ENCODE measurements around the gene TMEM220. TPM values are rescaled to one million over a fixed set of nuclear protein-coding genes. Genes with fewer than 3 reads are reported as not detected.

The TMEM220 gene
- polyA plus RNA-seq, 1 of the 3 experiments (the other 2 are of a cell fraction), result 2.7 TPM

DNA sequence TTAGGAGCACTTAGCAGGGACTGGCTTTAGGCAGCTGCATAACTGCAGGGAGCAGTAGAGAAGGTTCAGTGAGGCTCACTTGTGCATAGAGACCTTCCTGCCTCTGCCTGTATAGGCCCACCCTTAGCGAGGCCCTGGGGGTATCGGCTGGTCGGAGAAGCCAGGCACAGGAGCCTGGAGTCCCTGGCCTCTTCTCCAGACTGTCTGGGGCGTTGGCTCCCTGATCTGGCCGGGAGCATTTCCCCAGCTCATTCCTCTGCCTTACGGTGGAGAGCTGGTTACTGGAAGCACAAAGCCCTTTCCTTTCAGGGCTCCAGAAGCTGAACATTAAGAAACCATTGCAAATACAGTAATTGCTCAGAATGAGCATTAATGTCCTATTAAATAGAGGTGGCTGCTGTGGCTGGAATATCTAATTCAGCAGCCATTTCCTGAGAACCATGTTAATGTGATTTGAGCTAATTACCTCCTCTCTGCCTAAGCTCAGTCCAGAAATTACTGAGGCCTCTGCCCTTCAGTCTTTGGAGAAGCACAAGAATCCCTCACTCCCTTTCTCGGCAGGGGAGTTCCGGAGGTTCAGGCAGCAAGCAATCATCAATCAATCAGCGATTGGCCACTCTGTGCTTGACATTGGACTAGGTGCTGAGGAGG is 18.8 kb upstream of the TMEM220 start:
- ChIA-PET CTCF (interaction anchor here (0.8 to 5.2 kb wide), 5 partner anchors 9 to 103 kb away, joined by 3 to 50 read pairs (median 3); no protein-coding TSS in a partner anchor), POLR2A (interaction anchor here (0.6 to 1.2 kb wide), 2 partner anchors 19 to 1303 kb away, joined by 3 read pairs; partner anchors contain the start of gene TMEM220)
- Histone ChIP-seq H2AFZ (ENCODE audit: low read depth) (no peak overlapping the region), H3K4me2 (no peak overlapping the region), H3K9me3 (no peaks in the 10 kb centered on the region), H3K9ac (no peak overlapping the region), H3F3A (replicated peaks; ENCODE audit: insufficient read depth) (no peaks in the 10 kb centered on the region), H3K27ac (ENCODE audit: low read depth in 2 of 2, low read length in 1 of 2) (peak overlapping the region in 1 of 2 experiments; percentile 97; a peak in 2 of 4 replicates), H3K4me1 (ENCODE audit: control insufficient read depth in 1 of 2, insufficient read depth in 2 of 2, low read depth in 1 of 2, low read length in 1 of 2) (peaks cover 0 to 56% of the 10 kb centered on the region in 2 experiments; a peak in 2 of 4 replicates), H3K36me3 (replicated peaks in 1 of 2; ENCODE audit: control insufficient read depth in 1 of 2, insufficient read depth in 2 of 2, low read length in 1 of 2) (no peaks in the 10 kb centered on the region), H3K4me3 (ENCODE audit: low read depth in 2 of 2, low read length in 1 of 2) (no peak overlapping the region), H3K9me2 (no peaks in the 10 kb centered on the region), H3K79me2 (ENCODE audit: insufficient read depth) (no peaks in the 10 kb centered on the region), H4K20me1 (ENCODE audit: insufficient read depth) (no peaks in the 10 kb centered on the region), H3K27me3 (ENCODE audit: insufficient read depth) (no peaks in the 10 kb centered on the region; the same call in 1 of the 2 replicates)
- peak; percentile 50 for DNase-seq
- TF ChIP-seq EP300 (IDR thresholded peaks at IDR 0.05; ENCODE audit: borderline replicate concordance in 1 of 2, low read depth in 1 of 2, low read length in 1 of 2) (peak in 1 of 2 experiments; percentile 51; a peak in 1 of 4 replicates), RCOR1 (IDR thresholded peaks at IDR 0.05; ENCODE audit: low read length) (0 out of 2 replicates have a peak, but pooled peaks have one; percentile 64), JUND (IDR thresholded peaks at IDR 0.05) (no peak)
- WGBS (ENCODE audit: low lambda C conversion rate), result 5% methylated on average over 8 of the region's 9 CpGs

- Histone ChIP-seq H3F3A (replicated peaks; ENCODE audit: insufficient read depth) (no peaks in the 10 kb centered on the region), H3K9me2 (no peaks in the 10 kb centered on the region), H3K27ac (ENCODE audit: low read depth in 2 of 2, low read length in 1 of 2) (no peak overlapping the region; a peak in 1 of 4 replicates), H3K79me2 (ENCODE audit: insufficient read depth) (no peaks in the 10 kb centered on the region), H3K4me3 (ENCODE audit: low read depth in 2 of 2, low read length in 1 of 2) (no peak overlapping the region), H3K36me3 (replicated peaks in 1 of 2; ENCODE audit: control insufficient read depth in 1 of 2, insufficient read depth in 2 of 2, low read length in 1 of 2) (no peaks in the 10 kb centered on the region), H3K9ac (no peak overlapping the region), H4K20me1 (ENCODE audit: insufficient read depth) (no peaks in the 10 kb centered on the region), H3K27me3 (ENCODE audit: insufficient read depth) (no peaks in the 10 kb centered on the region; the same call in 1 of the 2 replicates), H3K4me1 (ENCODE audit: control insufficient read depth in 1 of 2, insufficient read depth in 2 of 2, low read depth in 1 of 2, low read length in 1 of 2) (peaks cover 0 to 41% of the 10 kb centered on the region in 2 experiments; a peak in 2 of 4 replicates), H3K4me2 (no peak overlapping the region), H3K9me3 (no peaks in the 10 kb centered on the region), H2AFZ (ENCODE audit: low read depth) (no peak overlapping the region)
- no peak for DNase-seq
- TF ChIP-seq FOSL2 (IDR thresholded peaks at IDR 0.05; ENCODE audit: borderline replicate concordance, low read depth) (no peak), USF2 (IDR thresholded peaks at IDR 0.05; ENCODE audit: borderline replicate concordance, low read depth, low read length) (no peak), FOXM1 (IDR thresholded peaks at IDR 0.05; ENCODE audit: low read depth) (no peak), TCF12 (IDR thresholded peaks at IDR 0.05) (no peak), PBX3 (IDR thresholded peaks at IDR 0.05) (no peak), TEAD4 (IDR thresholded peaks at IDR 0.05; ENCODE audit: borderline replicate concordance, insufficient read depth) (no peak), NRF1 (IDR thresholded peaks at IDR 0.05; ENCODE audit: low read depth, low read length) (no peak), EP300 (IDR thresholded peaks at IDR 0.05; ENCODE audit: borderline replicate concordance in 1 of 2, low read depth in 1 of 2, low read length in 1 of 2) (no peak), ELF1 (IDR thresholded peaks at IDR 0.05) (no peak), SMC3 (IDR thresholded peaks at IDR 0.05; ENCODE audit: low read depth, low read length) (no peak)
- TF ChIP-seq, protein P1, sequence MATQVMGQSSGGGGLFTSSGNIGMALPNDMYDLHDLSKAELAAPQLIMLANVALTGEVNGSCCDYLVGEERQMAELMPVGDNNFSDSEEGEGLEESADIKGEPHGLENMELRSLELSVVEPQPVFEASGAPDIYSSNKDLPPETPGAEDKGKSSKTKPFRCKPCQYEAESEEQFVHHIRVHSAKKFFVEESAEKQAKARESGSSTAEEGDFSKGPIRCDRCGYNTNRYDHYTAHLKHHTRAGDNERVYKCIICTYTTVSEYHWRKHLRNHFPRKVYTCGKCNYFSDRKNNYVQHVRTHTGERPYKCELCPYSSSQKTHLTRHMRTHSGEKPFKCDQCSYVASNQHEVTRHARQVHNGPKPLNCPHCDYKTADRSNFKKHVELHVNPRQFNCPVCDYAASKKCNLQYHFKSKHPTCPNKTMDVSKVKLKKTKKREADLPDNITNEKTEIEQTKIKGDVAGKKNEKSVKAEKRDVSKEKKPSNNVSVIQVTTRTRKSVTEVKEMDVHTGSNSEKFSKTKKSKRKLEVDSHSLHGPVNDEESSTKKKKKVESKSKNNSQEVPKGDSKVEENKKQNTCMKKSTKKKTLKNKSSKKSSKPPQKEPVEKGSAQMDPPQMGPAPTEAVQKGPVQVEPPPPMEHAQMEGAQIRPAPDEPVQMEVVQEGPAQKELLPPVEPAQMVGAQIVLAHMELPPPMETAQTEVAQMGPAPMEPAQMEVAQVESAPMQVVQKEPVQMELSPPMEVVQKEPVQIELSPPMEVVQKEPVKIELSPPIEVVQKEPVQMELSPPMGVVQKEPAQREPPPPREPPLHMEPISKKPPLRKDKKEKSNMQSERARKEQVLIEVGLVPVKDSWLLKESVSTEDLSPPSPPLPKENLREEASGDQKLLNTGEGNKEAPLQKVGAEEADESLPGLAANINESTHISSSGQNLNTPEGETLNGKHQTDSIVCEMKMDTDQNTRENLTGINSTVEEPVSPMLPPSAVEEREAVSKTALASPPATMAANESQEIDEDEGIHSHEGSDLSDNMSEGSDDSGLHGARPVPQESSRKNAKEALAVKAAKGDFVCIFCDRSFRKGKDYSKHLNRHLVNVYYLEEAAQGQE (IDR thresholded peaks at IDR 0.05; ENCODE audit: low read depth, low read length), result no peak
- 54% methylated on average over 6 of the region's 6 CpGs for WGBS (ENCODE audit: low lambda C conversion rate)
- ChIA-PET POLR2A (no interaction called here), CTCF (interaction anchor here (0.9 to 5.2 kb wide), 2 partner anchors 9 kb away, joined by 4 to 50 read pairs; no protein-coding TSS in a partner anchor)
Observed at GRCh38 chr17:10745231-10745630, 15.4 kb upstream of the TMEM220 start.

Measured in SK-N-SH (cell line).